ENCODE results near the gene HERC6. TPM values are rescaled to one million over a fixed set of nuclear protein-coding genes. Genes with fewer than 3 reads are reported as not detected.
"Not testable (repeated sequence)": the region's sequence is repeated elsewhere in the genome, so short reads cannot be mapped to it uniquely, and the experiment has no call there.

The HERC6 gene
- total RNA-seq, 1 donor from 2014 or later = 25.6 TPM

- no peak for DNase-seq (ENCODE audit: low read depth)
Observed at GRCh38 chr4:88446124-88446523, 67.5 kb downstream of the HERC6 start.

- DNase-seq (ENCODE audit: low read depth) = peak; percentile 24
Observed at GRCh38 chr4:88447371-88448095, 68.9 kb downstream of the HERC6 start.

- DNase-seq (ENCODE audit: low read depth) = not testable (repeated sequence)
Observed at GRCh38 chr4:88448211-88448765, 69.6 kb downstream of the HERC6 start.

- DNase-seq (ENCODE audit: low read depth) = no peak
Observed at GRCh38 chr4:88448889-88449288, 70.2 kb downstream of the HERC6 start.

DNA sequence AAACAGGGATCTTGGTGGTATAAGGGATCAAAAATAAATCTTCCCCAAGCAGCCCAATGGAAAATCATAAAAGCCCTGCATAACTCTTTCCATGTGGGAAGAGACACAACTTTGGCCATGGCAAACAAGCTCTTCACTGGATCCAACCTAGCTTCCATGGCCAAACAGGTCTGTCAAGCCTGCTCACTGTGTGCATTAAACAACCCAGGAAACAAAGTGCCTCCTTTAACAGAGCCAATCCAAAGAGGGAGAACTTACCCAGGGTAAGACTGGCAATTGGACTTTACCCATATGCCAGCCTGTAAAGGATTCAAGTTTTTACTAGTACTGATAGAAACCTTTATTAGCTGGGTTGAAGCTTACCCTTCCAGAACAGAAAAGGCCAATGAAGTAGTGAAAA is 70.6 kb downstream of the HERC6 start:
- DNase-seq (ENCODE audit: low read depth) = no peak

DNA sequence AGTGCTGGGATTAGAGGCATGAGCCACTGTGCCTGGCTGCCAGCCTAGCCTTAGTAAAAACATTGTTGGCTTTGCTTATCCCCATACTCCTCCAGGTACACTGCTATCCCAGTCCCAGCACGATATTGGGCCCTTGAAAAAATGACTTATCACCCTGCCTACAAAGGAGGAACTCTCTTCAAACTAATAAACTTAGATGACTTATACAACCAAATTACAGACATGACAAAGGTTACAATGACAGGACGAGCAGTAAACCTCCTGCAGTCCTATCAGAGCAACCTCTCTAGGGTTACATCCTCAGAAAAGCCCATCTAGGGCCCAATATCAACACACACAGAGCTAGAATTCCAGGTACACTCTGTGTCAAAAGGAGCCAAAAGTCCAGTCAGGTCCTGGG is 72.6 kb downstream of the HERC6 start:
- DNase-seq (ENCODE audit: low read depth) = no peak

DNA sequence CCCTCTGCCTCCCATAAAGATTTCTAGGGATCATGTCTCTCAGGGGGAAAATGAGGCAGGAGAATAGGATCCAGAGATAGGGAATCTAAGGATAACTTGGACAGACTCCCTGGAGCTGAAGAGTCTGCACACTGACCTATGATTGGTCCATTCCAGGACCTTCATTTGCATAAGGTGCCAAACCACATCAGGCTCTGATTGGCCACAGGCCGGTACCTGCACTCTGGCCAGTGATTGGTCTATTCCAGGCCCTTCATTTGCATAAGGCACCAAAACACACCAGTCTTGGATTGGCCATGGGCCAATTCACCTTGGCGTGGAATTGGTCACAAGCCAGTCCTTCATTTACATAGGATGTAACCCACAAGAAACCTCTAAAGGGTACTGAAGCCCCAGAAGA is 74.3 kb downstream of the HERC6 start:
- DNase-seq (ENCODE audit: low read depth) = no peak

GRCh38 chr4:88456670-88457306 is 78.1 kb downstream of the HERC6 start, which contains the start of gene HERC5:
Gene HERC5, plus strand, starts transcription at chr4:88457119. Its CDS starts 151 bp downstream, at chr4:88457270.
- peak; percentile 89 for DNase-seq (ENCODE audit: low read depth)

- no peak for DNase-seq (ENCODE audit: low read depth)
Observed at GRCh38 chr4:88457307-88458103, 78.9 kb downstream of the HERC6 start.

- no peak for DNase-seq (ENCODE audit: low read depth)
Observed at GRCh38 chr4:88458104-88458740, 79.6 kb downstream of the HERC6 start.

DNA sequence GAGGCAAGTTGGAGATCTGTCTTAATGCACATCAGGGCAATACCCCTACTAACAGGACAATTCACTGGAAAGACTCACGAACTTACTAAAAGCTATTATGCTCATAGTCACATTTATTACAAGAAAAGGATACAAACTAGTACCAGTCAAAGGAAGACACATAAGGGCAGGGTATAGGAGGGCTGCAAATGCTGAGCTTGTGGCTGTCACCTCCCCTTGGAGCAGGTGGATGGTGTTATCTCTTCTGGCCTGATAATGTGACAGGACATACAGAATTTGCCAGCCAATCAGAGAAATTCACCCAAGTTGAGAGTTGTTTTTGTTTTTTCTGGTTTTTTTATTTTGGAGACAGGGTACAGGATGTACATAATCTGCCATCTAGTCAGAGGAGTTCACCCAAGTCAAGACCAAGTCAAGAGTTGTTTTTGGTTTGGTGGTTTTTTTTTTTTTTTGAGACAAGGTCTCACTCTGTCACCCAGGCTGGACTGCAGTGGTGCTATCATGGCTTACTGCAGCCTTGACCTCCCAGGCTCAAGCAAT is 87.1 kb downstream of the HERC6 start:
- DNase-seq (ENCODE audit: low read depth) = no peak

DNA sequence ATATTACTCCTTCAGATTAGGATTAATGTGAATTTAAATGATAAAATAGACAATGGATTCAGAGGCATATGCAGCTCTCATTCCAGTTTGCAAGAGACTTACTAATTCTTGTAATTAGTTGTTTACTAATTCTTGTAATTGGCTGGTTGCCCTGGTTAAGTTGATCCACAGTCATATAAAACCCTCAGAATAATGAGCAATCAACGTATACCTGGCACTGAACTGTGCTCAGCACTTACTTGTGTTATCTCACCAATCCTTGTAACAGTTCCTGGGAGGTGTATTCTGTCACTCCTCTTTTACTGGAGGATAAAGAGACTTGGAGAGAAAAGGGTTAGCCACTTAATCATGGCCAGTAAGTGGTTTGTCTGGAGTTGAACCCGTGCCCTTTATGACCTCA is 88.7 kb downstream of the HERC6 start:
- no peak for DNase-seq (ENCODE audit: low read depth)

- no peak for DNase-seq (ENCODE audit: low read depth)
Observed at GRCh38 chr4:88477229-88477860, 98.7 kb downstream of the HERC6 start.

DNA sequence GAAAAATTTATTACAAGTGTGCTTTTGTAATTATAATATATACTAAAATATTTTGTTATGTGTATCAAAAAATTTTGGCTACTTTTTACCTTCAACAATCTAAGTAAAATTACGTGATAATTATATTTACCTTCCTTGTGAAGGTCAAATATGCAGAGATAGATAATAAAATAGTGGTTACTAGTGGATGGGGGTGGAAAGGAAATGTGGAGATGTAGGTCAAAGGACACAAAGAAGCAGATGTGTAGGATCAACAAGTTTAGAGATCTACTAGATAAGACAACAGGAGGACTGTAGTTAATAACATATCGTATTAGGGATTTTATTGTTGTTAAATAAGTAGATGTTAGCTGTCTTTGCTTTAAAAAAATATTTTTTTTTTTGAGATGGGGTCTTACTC is 99.6 kb downstream of the HERC6 start:
- no peak for DNase-seq (ENCODE audit: low read depth)

DNA sequence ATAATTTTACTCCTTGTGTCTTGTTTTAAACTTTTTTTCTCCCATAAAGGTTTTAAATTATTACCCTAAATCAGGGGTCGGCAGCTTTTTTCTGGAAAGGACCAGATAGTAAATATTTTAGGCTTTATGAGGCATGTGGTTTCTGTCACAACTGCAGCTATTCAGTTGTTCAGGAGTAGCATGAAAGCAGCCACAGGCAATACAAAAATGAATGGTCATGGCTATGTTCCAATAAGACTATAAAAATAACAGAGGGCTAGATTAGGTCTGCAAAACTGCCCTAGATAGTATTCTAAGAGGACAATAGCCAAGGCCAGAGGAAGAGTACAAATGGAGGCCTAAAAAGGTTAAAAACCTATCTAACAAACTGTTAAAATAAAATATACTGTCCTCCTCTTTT is 102.9 kb downstream of the HERC6 start:
- no peak for DNase-seq (ENCODE audit: low read depth)

- no peak for DNase-seq (ENCODE audit: low read depth)
Observed at GRCh38 chr4:88489100-88489761, 110.6 kb downstream of the HERC6 start.

All from renal cortical epithelial cell (primary cell).